ENCODE data around the gene PCDHA12. TPM values are rescaled to one million over a fixed set of nuclear protein-coding genes. Genes with fewer than 3 reads are reported as not detected.
"Not testable (repeated sequence)": the region's sequence is repeated elsewhere in the genome, so short reads cannot be mapped to it uniquely, and the experiment has no call there.

The PCDHA12 gene, protein sequence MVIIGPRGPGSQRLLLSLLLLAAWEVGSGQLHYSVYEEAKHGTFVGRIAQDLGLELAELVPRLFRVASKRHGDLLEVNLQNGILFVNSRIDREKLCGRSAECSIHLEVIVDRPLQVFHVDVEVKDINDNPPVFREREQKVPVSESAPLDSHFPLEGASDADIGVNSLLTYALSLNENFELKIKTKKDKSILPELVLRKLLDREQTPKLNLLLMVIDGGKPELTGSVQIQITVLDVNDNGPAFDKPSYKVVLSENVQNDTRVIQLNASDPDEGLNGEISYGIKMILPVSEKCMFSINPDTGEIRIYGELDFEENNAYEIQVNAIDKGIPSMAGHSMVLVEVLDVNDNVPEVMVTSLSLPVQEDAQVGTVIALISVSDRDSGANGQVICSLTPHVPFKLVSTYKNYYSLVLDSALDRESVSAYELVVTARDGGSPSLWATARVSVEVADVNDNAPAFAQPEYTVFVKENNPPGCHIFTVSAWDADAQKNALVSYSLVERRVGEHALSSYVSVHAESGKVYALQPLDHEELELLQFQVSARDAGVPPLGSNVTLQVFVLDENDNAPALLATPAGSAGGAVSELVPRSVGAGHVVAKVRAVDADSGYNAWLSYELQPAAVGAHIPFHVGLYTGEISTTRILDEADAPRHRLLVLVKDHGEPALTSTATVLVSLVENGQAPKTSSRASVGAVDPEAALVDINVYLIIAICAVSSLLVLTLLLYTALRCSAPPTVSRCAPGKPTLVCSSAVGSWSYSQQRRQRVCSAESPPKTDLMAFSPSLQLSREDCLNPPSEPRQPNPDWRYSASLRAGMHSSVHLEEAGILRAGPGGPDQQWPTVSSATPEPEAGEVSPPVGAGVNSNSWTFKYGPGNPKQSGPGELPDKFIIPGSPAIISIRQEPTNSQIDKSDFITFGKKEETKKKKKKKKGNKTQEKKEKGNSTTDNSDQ
- total RNA-seq (not detected), total RNA-seq (0 reads per million in 2 donors)

DNA sequence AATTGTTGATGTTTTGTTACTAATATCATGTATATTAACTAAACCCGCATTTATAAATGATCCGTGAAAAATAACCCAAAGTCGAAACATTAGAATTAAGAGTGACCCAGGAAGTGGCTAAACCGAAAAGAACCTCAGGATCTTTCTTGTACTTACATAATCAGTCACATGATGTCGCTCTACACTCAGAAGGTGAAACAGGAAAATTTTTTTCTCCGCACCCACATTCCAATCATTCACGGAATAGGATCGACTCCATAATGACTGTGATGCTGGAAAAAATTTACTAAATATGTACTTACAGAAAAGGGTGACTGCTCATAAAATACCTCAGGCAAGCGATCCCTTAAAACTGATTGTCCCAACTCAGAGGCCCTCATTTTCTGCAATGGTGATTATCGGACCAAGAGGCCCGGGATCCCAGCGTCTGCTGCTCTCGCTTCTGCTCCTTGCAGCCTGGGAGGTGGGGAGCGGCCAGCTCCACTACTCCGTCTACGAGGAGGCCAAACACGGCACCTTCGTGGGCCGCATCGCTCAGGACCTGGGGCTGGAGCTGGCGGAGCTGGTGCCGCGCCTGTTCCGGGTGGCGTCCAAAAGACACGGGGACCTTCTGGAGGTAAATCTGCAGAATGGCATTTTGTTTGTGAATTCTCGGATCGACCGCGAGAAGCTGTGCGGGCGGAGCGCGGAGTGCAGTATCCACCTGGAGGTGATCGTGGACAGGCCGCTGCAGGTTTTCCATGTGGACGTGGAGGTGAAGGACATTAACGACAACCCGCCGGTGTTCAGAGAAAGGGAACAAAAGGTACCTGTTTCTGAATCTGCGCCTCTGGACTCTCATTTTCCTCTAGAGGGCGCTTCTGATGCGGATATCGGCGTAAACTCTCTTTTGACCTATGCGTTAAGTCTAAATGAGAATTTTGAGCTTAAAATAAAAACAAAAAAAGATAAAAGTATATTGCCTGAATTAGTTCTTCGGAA is at the start of gene PCDHA12:
PCDHA12 (plus strand) TSS at position 224 of the 981 bp plus-strand sequence; CDS start at position 389, 165 bp downstream.
- Mint-ChIP-seq H3K27ac (no peak within 1 kb of the TSS), H3K4me3 (no peak within 1 kb of the TSS), H3K27me3 (peaks cover 16% of the 10 kb centered on the region), H3K36me3 (ENCODE audit: low read depth) (no peaks in the 10 kb centered on the region), H3K4me1 (no peaks in the 10 kb centered on the region)
- H3K9me3 ChIP-seq (ENCODE audit: control insufficient read depth, low read length, poor library complexity, severe bottlenecking) = no peaks in the 10 kb centered on the region
- DNase-seq (no peak), ATAC-seq (no peak)

DNA sequence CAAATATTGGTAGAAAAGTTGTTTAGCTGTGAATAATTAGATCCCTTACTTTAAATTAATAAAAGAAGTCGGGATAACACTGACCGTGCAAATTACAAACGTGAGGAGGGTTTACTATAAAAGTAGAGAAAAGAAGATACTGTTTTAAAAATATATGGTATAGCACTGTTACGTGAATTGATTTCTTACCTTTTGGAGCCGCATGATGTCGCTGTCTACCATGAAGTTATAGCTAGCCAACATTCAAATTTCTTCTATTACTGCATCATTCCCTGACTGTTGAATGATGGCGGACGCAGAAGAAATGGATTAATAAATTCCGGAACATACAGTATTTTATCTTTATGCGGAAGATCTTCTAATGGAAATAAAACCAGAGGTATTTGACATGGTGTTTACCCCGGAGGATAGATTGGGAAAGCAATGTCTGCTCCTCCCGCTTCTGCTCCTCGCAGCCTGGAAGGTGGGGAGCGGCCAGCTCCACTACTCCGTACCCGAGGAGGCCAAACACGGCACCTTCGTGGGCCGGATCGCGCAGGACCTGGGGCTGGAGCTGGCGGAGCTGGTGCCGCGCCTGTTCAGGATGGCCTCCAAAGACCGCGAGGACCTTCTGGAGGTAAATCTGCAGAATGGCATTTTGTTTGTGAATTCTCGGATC is 47.3 kb upstream of the PCDHA12 start, which contains the start of gene PCDHA6:
PCDHA6 (plus strand) TSS at position 257 of the 658 bp plus-strand sequence; CDS start at position 389, 132 bp downstream.
- ATAC-seq (no peak), DNase-seq (no peak)
- Mint-ChIP-seq H3K27me3 (peaks cover 18% of the 10 kb centered on the region), H3K36me3 (ENCODE audit: low read depth) (no peaks in the 10 kb centered on the region), H3K4me1 (no peaks in the 10 kb centered on the region), H3K4me3 (no peak within 1 kb of the TSS), H3K27ac (no peak within 1 kb of the TSS)
- no peaks in the 10 kb centered on the region for H3K9me3 ChIP-seq (ENCODE audit: control insufficient read depth, low read length, poor library complexity, severe bottlenecking)

DNA sequence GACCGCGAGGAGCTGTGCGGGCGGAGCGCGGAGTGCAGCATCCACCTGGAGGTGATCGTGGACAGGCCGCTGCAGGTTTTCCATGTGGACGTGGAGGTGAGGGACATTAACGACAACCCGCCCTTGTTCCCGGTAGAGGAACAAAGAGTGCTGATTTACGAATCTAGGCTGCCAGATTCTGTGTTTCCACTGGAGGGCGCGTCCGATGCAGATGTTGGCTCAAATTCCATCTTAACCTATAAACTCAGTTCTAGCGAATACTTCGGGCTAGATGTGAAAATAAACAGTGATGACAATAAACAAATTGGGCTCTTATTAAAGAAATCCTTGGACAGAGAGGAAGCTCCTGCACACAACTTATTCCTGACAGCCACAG is 46.8 kb upstream of the PCDHA12 start:
- peaks cover 18% of the 10 kb centered on the region for H3K27me3 Mint-ChIP-seq
- no peak overlapping the region for H3K4me3 Mint-ChIP-seq
- no peak for DNase-seq
- H3K9me3 ChIP-seq (ENCODE audit: control insufficient read depth, low read length, poor library complexity, severe bottlenecking) = no peaks in the 10 kb centered on the region
- no peak for ATAC-seq
- H3K36me3 Mint-ChIP-seq (ENCODE audit: low read depth) = no peaks in the 10 kb centered on the region
- H3K4me1 Mint-ChIP-seq = no peaks in the 10 kb centered on the region
- H3K27ac Mint-ChIP-seq = no peak overlapping the region

DNA sequence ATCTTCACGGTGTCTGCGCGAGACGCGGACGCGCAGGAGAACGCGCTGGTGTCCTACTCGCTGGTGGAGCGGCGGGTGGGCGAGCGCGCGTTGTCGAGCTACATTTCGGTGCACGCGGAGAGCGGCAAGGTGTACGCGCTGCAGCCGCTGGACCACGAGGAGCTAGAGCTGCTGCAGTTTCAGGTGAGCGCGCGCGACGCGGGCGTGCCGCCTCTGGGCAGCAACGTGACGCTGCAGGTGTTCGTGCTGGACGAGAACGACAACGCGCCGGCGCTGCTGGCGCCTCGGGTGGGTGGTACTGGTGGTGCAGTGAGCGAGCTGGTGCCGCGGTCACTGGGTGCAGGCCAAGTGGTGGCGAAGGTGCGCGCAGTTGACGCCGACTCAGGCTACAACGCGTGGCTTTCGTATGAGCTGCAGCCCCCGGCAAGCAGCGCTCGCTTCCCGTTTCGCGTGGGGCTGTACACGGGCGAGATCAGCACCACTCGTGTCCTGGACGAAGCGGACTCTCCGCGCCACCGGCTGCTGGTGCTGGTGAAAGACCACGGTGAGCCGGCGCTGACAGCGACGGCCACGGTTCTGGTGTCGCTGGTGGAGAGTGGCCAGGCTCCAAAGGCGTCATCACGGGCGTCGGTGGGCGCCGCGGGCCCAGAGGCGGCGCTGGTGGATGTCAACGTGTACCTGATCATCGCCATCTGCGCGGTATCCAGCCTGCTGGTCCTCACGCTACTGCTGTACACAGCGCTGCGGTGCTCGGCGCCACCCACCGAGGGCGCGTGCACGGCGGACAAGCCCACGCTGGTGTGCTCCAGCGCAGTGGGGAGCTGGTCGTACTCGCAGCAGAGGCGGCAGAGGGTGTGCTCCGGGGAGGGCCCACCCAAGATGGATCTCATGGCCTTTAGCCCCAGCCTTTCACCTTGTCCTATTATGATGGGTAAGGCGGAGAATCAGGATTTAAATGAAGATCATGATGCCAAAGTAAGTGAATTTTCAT is 45.3 kb upstream of the PCDHA12 start:
- H3K36me3 Mint-ChIP-seq (ENCODE audit: low read depth); H3K4me1 Mint-ChIP-seq; H3K9me3 ChIP-seq (ENCODE audit: control insufficient read depth, low read length, poor library complexity, severe bottlenecking); DNase-seq; ATAC-seq; H3K27ac Mint-ChIP-seq; H3K4me3 Mint-ChIP-seq: not testable (repeated sequence)
- H3K27me3 Mint-ChIP-seq = peaks cover 26% of the 10 kb centered on the region

DNA sequence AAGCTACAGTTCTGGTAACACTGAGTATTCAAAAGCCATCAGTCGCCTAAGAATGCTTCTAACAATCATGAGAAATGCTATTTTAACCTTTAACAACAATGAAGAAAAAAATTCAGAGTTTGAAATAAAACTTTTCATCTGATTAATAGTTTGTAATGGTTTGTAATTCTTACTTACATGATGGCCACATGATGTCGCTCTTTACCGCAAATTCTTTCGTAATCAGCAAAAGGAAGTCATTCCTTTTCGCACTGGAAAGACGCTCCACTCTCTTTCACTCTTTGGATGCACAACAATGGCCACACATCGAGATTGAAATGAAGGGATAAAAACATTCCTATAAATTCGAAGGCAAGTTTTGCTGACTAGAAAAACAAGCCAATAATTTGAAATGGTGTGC is 41.1 kb upstream of the PCDHA12 start, which contains the start of gene PCDHA7:
PCDHA7 (plus strand) TSS at position 277 of the 400 bp plus-strand sequence; CDS start at position 392, 115 bp downstream.
- H3K27ac Mint-ChIP-seq = no peak within 1 kb of the TSS
- peaks cover 8% of the 10 kb centered on the region for H3K27me3 Mint-ChIP-seq
- ATAC-seq = no peak
- H3K4me3 Mint-ChIP-seq = no peak within 1 kb of the TSS
- no peaks in the 10 kb centered on the region for H3K36me3 Mint-ChIP-seq (ENCODE audit: low read depth)
- H3K4me1 Mint-ChIP-seq = no peaks in the 10 kb centered on the region
- no peak for DNase-seq
- no peaks in the 10 kb centered on the region for H3K9me3 ChIP-seq (ENCODE audit: control insufficient read depth, low read length, poor library complexity, severe bottlenecking)

DNA sequence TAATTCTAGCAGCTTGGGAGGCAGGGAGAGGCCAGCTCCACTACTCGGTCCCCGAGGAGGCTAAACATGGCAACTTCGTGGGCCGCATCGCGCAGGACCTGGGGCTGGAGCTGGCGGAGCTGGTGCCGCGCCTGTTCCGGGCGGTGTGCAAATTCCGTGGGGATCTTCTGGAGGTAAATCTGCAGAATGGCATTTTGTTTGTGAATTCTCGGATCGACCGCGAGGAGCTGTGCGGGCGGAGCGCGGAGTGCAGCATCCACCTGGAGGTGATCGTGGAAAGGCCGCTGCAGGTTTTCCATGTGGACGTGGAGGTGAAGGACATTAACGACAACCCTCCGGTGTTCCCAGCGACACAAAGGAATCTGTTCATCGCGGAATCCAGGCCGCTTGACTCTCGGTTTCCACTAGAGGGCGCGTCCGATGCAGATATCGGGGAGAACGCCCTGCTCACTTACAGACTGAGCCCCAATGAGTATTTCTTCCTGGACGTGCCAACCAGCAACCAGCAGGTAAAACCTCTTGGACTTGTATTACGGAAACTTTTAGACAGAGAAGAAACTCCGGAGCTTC is 40.6 kb upstream of the PCDHA12 start:
- DNase-seq; H3K36me3 Mint-ChIP-seq (ENCODE audit: low read depth); ATAC-seq; H3K4me1 Mint-ChIP-seq; H3K9me3 ChIP-seq (ENCODE audit: control insufficient read depth, low read length, poor library complexity, severe bottlenecking); H3K4me3 Mint-ChIP-seq; H3K27me3 Mint-ChIP-seq; H3K27ac Mint-ChIP-seq: not testable (repeated sequence)

DNA sequence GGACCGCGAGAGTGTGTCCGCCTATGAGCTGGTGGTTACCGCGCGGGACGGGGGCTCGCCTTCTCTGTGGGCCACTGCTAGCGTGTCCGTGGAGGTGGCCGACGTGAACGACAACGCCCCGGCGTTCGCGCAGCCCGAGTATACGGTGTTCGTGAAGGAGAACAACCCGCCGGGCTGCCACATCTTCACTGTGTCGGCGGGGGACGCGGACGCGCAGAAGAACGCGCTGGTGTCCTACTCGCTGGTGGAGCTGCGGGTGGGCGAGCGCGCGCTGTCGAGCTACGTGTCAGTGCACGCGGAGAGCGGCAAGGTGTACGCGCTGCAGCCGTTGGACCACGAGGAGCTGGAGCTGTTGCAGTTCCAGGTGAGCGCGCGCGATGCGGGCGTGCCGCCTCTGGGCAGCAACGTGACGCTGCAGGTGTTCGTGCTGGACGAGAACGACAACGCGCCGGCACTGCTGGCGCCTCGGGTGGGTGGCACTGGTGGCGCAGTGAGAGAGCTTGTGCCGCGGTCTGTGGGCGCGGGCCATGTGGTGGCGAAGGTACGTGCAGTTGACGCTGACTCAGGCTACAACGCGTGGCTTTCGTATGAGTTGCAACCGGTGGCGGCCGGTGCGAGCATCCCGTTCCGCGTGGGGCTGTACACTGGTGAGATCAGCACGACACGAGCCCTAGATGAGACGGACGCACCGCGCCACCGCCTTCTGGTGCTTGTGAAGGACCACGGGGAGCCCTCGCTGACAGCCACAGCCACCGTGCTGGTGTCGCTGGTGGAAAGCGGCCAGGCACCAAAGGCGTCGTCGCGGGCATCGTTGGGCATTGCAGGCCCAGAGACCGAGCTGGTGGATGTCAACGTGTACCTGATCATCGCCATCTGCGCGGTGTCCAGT is 39.2 kb upstream of the PCDHA12 start:
- H3K4me3 Mint-ChIP-seq = no peak overlapping the region
- DNase-seq = no peak
- no peaks in the 10 kb centered on the region for H3K4me1 Mint-ChIP-seq
- ATAC-seq = no peak
- H3K27ac Mint-ChIP-seq = no peak overlapping the region
- H3K9me3 ChIP-seq (ENCODE audit: control insufficient read depth, low read length, poor library complexity, severe bottlenecking) = no peaks in the 10 kb centered on the region
- H3K36me3 Mint-ChIP-seq (ENCODE audit: low read depth) = no peaks in the 10 kb centered on the region
- peaks cover 8% of the 10 kb centered on the region for H3K27me3 Mint-ChIP-seq

DNA sequence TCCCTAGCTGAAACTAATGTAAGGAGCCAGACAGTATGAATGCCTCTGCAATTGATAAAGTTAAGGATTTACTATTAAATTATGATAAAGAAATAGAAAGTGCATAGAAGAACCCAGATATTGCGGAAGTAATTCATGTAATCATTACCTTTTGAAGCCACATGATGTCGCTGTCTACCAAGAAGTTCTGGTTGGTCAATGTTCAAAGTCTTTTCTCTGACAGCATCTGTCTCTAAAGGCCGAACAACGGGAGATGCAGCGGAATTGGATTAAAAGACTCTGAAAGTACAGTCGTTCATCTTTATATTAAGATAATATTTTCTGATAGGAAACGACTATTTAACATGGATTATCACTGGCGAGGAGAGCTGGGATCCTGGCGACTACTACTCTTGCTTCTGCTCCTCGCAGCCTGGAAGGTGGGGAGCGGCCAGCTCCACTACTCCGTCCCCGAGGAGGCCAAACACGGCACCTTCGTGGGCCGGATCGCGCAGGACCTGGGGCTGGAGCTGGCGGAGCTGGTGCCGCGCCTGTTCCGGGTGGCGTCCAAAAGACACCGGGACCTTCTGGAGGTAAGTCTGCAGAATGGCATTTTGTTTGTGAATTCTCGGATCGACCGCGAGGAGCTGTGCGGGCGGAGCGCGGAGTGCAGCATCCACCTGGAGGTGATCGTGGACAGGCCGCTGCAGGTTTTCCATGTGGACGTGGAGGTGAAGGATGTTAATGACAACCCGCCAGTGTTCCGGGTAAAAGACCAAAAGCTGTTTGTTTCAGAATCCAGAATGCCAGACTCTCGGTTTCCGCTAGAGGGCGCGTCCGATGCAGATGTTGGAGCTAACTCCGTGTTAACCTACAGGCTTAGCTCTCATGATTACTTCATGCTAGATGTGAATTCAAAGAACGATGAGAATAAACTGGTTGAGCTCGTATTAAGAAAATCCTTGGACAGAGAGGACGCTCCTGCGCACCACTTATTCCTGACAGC is 33.8 kb upstream of the PCDHA12 start, which contains the start of gene PCDHA8:
PCDHA8 (plus strand) TSS at position 210 of the 985 bp plus-strand sequence; CDS start at position 345, 135 bp downstream.
- H3K4me3 Mint-ChIP-seq = no peak within 1 kb of the TSS
- H3K27ac Mint-ChIP-seq = no peak within 1 kb of the TSS
- no peaks in the 10 kb centered on the region for H3K36me3 Mint-ChIP-seq (ENCODE audit: low read depth)
- ATAC-seq = no peak
- H3K27me3 Mint-ChIP-seq = no peaks in the 10 kb centered on the region
- no peaks in the 10 kb centered on the region for H3K4me1 Mint-ChIP-seq
- H3K9me3 ChIP-seq (ENCODE audit: control insufficient read depth, low read length, poor library complexity, severe bottlenecking) = no peaks in the 10 kb centered on the region
- DNase-seq = no peak

DNA sequence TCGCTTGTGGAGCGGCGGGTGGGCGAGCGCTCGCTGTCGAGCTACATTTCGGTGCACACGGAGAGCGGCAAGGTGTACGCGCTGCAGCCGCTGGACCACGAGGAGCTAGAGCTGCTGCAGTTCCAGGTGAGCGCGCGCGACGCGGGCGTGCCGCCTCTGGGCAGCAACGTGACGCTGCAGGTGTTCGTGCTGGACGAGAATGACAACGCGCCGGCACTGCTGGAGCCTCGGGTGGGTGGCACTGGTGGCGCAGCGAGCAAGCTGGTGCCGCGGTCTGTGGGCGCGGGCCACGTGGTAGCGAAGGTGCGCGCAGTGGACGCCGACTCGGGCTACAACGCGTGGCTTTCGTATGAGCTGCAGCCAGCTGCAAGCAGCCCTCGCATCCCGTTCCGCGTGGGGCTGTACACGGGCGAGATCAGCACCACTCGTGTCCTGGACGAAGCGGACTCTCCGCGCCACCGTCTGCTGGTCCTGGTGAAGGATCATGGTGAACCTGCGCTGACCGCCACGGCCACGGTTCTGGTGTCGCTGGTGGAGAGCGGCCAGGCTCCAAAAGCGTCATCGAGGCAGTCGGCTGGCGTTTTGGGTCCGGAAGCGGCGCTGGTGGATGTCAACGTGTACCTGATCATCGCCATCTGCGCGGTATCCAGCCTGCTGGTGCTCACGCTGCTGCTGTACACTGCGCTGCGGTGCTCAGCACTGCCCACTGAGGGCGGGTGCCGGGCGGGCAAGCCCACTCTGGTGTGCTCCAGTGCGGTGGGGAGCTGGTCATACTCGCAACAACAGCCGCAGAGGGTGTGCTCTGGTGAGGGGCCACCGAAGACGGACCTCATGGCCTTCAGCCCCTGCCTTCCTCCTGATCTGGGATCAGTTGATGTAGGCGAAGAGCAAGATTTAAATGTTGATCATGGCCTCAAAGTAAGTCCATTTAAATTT is 32.0 kb upstream of the PCDHA12 start:
- Mint-ChIP-seq H3K27me3 (peaks cover 15% of the 10 kb centered on the region), H3K4me1 (no peaks in the 10 kb centered on the region), H3K4me3 (no peak overlapping the region), H3K36me3 (ENCODE audit: low read depth) (peaks cover 2% of the 10 kb centered on the region), H3K27ac (no peak overlapping the region)
- H3K9me3 ChIP-seq (ENCODE audit: control insufficient read depth, low read length, poor library complexity, severe bottlenecking) = no peaks in the 10 kb centered on the region
- no peak for DNase-seq
- ATAC-seq = no peak

Measured in T-helper 17 cell (primary cell).